NK-92 treated with Interleukin-12 subunit alpha and Interleukin-12 subunit beta, amount 100 ng/mL, for 24 hours (cell line): ENCODE data around the gene PPP6R1.

Experiments
- DNase-seq: peaks from one replicate; lab custom pipeline; 2025; lab: John Stamatoyannopoulos, UW

PPP6R1 gene

GRCh38 chr19:55283548-55284377, 24.9 kb upstream of the PPP6R1 start, which contains the start of gene BRSK1:
BRSK1 (plus strand) TSS chr19:55283997; CDS start chr19:55284443, 446 bp downstream.
- no peak for DNase-seq

- peak; percentile 95 for DNase-seq
These were observed 21.2 kb upstream of the PPP6R1 start, which contains the start of gene HSPBP1 for GRCh38 chr19:55279770-55280643. HSPBP1 (minus strand) TSS chr19:55280110; CDS start chr19:55279608, 502 bp downstream.

GRCh38 chr19:55279340-55279739, 20.5 kb upstream of the PPP6R1 start:
- DNase-seq: no peak

GRCh38 chr19:55278391-55279135, 19.7 kb upstream of the PPP6R1 start:
- DNase-seq: no peak

- DNase-seq: no peak
These were observed 18.7 kb upstream of the PPP6R1 start for GRCh38 chr19:55277494-55277893.

- no peak for DNase-seq
These were observed 18.1 kb upstream of the PPP6R1 start for GRCh38 chr19:55276720-55277430.

- DNase-seq: peak; percentile 25
These were observed 17.3 kb upstream of the PPP6R1 start for GRCh38 chr19:55275851-55276719.

GRCh38 chr19:55273978-55274707, 15.3 kb upstream of the PPP6R1 start:
- DNase-seq: no peak

- DNase-seq: no peak
These were observed 13.3 kb upstream of the PPP6R1 start for GRCh38 chr19:55272142-55272541.

- DNase-seq: no peak
These were observed 11.5 kb upstream of the PPP6R1 start for GRCh38 chr19:55270172-55270942.

- no peak for DNase-seq
These were observed 10.5 kb upstream of the PPP6R1 start for GRCh38 chr19:55269299-55269698.

GRCh38 chr19:55266840-55267239, 8.0 kb upstream of the PPP6R1 start:
- no peak for DNase-seq

- DNase-seq: no peak
These were observed 7.6 kb upstream of the PPP6R1 start for GRCh38 chr19:55266404-55266803.

- no peak for DNase-seq
These were observed 7.0 kb upstream of the PPP6R1 start for GRCh38 chr19:55265723-55266386.

- no peak for DNase-seq
These were observed 6.4 kb upstream of the PPP6R1 start for GRCh38 chr19:55265173-55265572.

GRCh38 chr19:55264531-55264930, 5.7 kb upstream of the PPP6R1 start:
- no peak for DNase-seq

GRCh38 chr19:55262359-55262758, 3.5 kb upstream of the PPP6R1 start:
- no peak for DNase-seq

- DNase-seq: no peak
These were observed 2.9 kb upstream of the PPP6R1 start for GRCh38 chr19:55261671-55262126.
